Measurements from ENCODE around the gene CCNYL1.

DNA sequence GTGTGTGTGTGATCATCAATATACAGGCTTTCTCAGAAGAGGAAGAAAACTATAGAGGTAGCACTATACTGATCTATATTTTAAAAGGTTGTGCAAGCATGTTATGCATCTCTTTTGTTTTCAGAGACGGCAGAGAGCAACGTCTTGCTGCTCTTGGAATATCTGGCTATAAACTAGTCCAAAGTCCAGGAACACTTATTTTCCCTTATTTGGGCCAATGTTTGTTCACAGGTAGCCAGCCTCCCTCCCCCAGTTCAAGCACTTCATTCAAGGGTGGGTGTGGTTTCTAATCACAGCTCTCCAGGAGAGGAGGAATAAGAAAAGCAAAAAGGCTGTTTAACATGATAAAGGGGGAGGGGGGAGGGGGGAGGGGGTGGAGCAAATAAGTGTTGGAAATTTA lies 54.1 kb downstream of the CCNYL1 start:
- no peak for TF ChIP-seq EZH2 (IDR thresholded peaks at IDR 0.05; ENCODE audit: borderline replicate concordance, insufficient read depth, low read length, poor library complexity, severe bottlenecking)
- TF ChIP-seq, protein P1, sequence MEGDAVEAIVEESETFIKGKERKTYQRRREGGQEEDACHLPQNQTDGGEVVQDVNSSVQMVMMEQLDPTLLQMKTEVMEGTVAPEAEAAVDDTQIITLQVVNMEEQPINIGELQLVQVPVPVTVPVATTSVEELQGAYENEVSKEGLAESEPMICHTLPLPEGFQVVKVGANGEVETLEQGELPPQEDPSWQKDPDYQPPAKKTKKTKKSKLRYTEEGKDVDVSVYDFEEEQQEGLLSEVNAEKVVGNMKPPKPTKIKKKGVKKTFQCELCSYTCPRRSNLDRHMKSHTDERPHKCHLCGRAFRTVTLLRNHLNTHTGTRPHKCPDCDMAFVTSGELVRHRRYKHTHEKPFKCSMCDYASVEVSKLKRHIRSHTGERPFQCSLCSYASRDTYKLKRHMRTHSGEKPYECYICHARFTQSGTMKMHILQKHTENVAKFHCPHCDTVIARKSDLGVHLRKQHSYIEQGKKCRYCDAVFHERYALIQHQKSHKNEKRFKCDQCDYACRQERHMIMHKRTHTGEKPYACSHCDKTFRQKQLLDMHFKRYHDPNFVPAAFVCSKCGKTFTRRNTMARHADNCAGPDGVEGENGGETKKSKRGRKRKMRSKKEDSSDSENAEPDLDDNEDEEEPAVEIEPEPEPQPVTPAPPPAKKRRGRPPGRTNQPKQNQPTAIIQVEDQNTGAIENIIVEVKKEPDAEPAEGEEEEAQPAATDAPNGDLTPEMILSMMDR (IDR thresholded peaks at IDR 0.05; ENCODE audit: poor library complexity, severe bottlenecking): no peak

Data from neural cell (in vitro differentiated cells).